H9 (cell line): ENCODE measurements around the gene HHATL. TPM values are rescaled to one million over a fixed set of nuclear protein-coding genes. Genes with fewer than 3 reads are reported as not detected.

Source experiments
- DNase-seq: peaks from one replicate; pipeline ENCODE4 v3.0.0-alpha.2; 2017
- H2AFZ ChIP-seq: one replicate; pipeline ENCODE4 v1.6.1; 2013; ENCODE audit warnings: mild to moderate bottlenecking, low read length, control low read depth, moderate library complexity
- H2AK5ac ChIP-seq: 2 replicates; pipeline ENCODE4 v1.6.1; 2013; ENCODE audit warnings: low read length, control low read depth, mixed read lengths; ENCODE audit not compliant: insufficient read length
- H2BK120ac ChIP-seq: one replicate; pipeline ENCODE4 v1.6.1; 2013; ENCODE audit warnings: low read depth, mild to moderate bottlenecking, low read length, control low read depth, inconsistent platforms; ENCODE audit not compliant: poor library complexity, severe bottlenecking
- H2BK12ac ChIP-seq: 2 replicates; pipeline ENCODE4 v1.6.1; 2013; ENCODE audit warnings: low read length, control low read depth, mixed read lengths, low read depth; ENCODE audit not compliant: insufficient read length
- H2BK15ac ChIP-seq: 2 replicates; pipeline ENCODE4 v1.6.1; 2013; ENCODE audit warnings: low read depth, low read length, control low read depth
- H2BK20ac ChIP-seq: one replicate; pipeline ENCODE4 v1.6.1; 2013; ENCODE audit warnings: low read depth, mild to moderate bottlenecking, low read length, control low read depth, inconsistent platforms; ENCODE audit not compliant: poor library complexity, severe bottlenecking
- H2BK5ac ChIP-seq: 2 replicates; pipeline ENCODE4 v1.6.1; 2013; ENCODE audit warnings: low read length, control low read depth, mixed read lengths; ENCODE audit not compliant: insufficient read length
- H3K14ac ChIP-seq: 2 replicates; pipeline ENCODE4 v1.6.1; 2013; ENCODE audit warnings: low read length, control low read depth; ENCODE audit not compliant: insufficient read depth
- H3K18ac ChIP-seq: 2 replicates; pipeline ENCODE4 v1.6.1; 2013; ENCODE audit warnings: low read depth, mild to moderate bottlenecking, mixed read lengths, low read length, control low read depth; ENCODE audit not compliant: insufficient read length
- H3K23ac ChIP-seq: 2 replicates; pipeline ENCODE4 v1.6.1; 2013; ENCODE audit warnings: low read length, control low read depth, mixed read lengths, low read depth; ENCODE audit not compliant: insufficient read length
- H3K23me2 ChIP-seq: 2 replicates; pipeline ENCODE4 v1.6.1; 2013; ENCODE audit warnings: low read depth, mild to moderate bottlenecking, mixed read lengths, low read length, control low read depth; ENCODE audit not compliant: insufficient read length, poor library complexity, severe bottlenecking
- H3K27ac ChIP-seq: 2 replicates; pipeline ENCODE4 v1.5.1; 2013; ENCODE audit warnings: low read length, control low read depth, mixed read lengths, low read depth; ENCODE audit not compliant: insufficient read length
- H3K27me3 ChIP-seq: 2 replicates; pipeline ENCODE4 v1.6.1; 2013; ENCODE audit warnings: low read length, control low read depth, inconsistent platforms; ENCODE audit not compliant: insufficient read depth
- H3K4ac ChIP-seq: 2 replicates; pipeline ENCODE4 v1.6.1; 2013; ENCODE audit warnings: low read depth, mild to moderate bottlenecking, control low read depth, inconsistent platforms, low read length, moderate library complexity
- H3K4me1 ChIP-seq: 2 replicates; pipeline ENCODE4 v1.6.1; 2013; ENCODE audit warnings: low read length, control low read depth, inconsistent platforms; ENCODE audit not compliant: insufficient read depth
- H3K4me2 ChIP-seq: 2 replicates; pipeline ENCODE4 v1.6.1; 2013; ENCODE audit warnings: low read length, control low read depth, mixed read lengths; ENCODE audit not compliant: insufficient read length, insufficient read depth
- H3K56ac ChIP-seq: 2 replicates; pipeline ENCODE4 v1.6.1; 2013; ENCODE audit warnings: low read depth, mild to moderate bottlenecking, mixed read lengths, low read length, control low read depth; ENCODE audit not compliant: insufficient read length
- H3K79me1 ChIP-seq: 2 replicates; pipeline ENCODE4 v1.6.1; 2013; ENCODE audit warnings: low read depth, mild to moderate bottlenecking, moderate library complexity, low read length, control low read depth, inconsistent platforms; ENCODE audit not compliant: insufficient read depth, poor library complexity, severe bottlenecking
- H3K79me2 ChIP-seq: 2 replicates; pipeline ENCODE4 v1.6.1; 2013; ENCODE audit warnings: low read length, control low read depth, inconsistent platforms; ENCODE audit not compliant: insufficient read depth
- H3K9ac ChIP-seq: 2 replicates; pipeline ENCODE4 v1.6.1; 2013; ENCODE audit warnings: low read length, control low read depth, mixed read lengths; ENCODE audit not compliant: insufficient read length; ENCODE audit errors: extremely low read depth
- H3K9me3 ChIP-seq: one replicate; pipeline ENCODE4 v1.6.1; 2013; ENCODE audit warnings: low read depth, low read length, inconsistent platforms; ENCODE audit not compliant: control insufficient read depth
- H3T11ph ChIP-seq: one replicate; pipeline ENCODE4 v1.6.1; 2013; ENCODE audit warnings: mild to moderate bottlenecking, low read length, control low read depth, inconsistent platforms
- H4K20me1 ChIP-seq: one replicate; pipeline ENCODE4 v1.6.1; 2013; ENCODE audit not compliant: control insufficient read depth, insufficient read length, insufficient read depth
- H4K5ac ChIP-seq: 2 replicates; pipeline ENCODE4 v1.6.1; 2013; ENCODE audit warnings: low read depth, mild to moderate bottlenecking, mixed read lengths, low read length, control low read depth; ENCODE audit not compliant: insufficient read length
- H4K8ac ChIP-seq: replicated peaks from 2 replicates; pipeline ENCODE4 v1.6.1; 2013; ENCODE audit warnings: low read length, control low read depth, mixed read lengths, low read depth; ENCODE audit not compliant: insufficient read length
- H4K91ac ChIP-seq: 2 replicates; pipeline ENCODE4 v1.6.1; 2013; ENCODE audit warnings: low read depth, mild to moderate bottlenecking, moderate library complexity, mixed read lengths, low read length, control low read depth; ENCODE audit not compliant: insufficient read length
- H3K27ac Mint-ChIP-seq, 3 experiments: 2 replicates in 2 of 3; 3 replicates in 1 of 3; pipeline ENCODE4 v1.8.0; 2020 to 2021; ENCODE audit warnings: mixed read lengths in 3 of 3, mild to moderate bottlenecking in 1 of 3, moderate library complexity in 1 of 3
- H3K27me3 Mint-ChIP-seq: 2 replicates; pipeline ENCODE4 v1.8.0; 2021; ENCODE audit warnings: low read depth, mild to moderate bottlenecking, moderate library complexity, mixed read lengths
- H3K36me3 Mint-ChIP-seq, 3 experiments: 2 replicates in 2 of 3; 3 replicates in 1 of 3; pipeline ENCODE4 v1.8.0; 2020 to 2021; ENCODE audit warnings: low read depth in 3 of 3, mixed read lengths in 3 of 3; ENCODE audit not compliant: insufficient read depth in 1 of 3
- H3K4me1 Mint-ChIP-seq, 2 experiments: 2 replicates each; pipeline ENCODE4 v1.8.0; 2020; ENCODE audit warnings: mixed read lengths in 2 of 2
- H3K4me3 Mint-ChIP-seq, 2 experiments: 2 replicates in 1 of 2; 3 replicates in 1 of 2; pipeline ENCODE4 v1.8.0; 2020 to 2021; ENCODE audit warnings: mild to moderate bottlenecking in 2 of 2, mixed read lengths in 2 of 2, moderate library complexity in 1 of 2
- H3K9me3 Mint-ChIP-seq, 2 experiments: 2 replicates in 1 of 2; 3 replicates in 1 of 2; pipeline ENCODE4 v1.8.0; 2020; ENCODE audit warnings: mild to moderate bottlenecking in 2 of 2, mixed read lengths in 2 of 2, moderate library complexity in 1 of 2
- WGBS: extraction: QIAGEN DNeasy Blood & Tissue Kit; methylation state at CpG from one replicate; pipeline ENCODE4 v1.1.7; 2013; ENCODE audit warnings: missing lambda C conversion rate, low lambda C conversion rate, mixed read lengths; ENCODE audit not compliant: insufficient read length; ENCODE audit errors: extremely low coverage; 5-methylcytosine and 5-hydroxymethylcytosine counted together
- total RNA-seq: library from RNA; stranded (reverse); gene quantifications from 2 replicates; pipeline ENCODE4 v1.2.1, GENCODE V29; 2021
- TF ChIP-seq, protein P1 (sequence below): fragments of 200-600 bp; sonication (generic); conservative IDR thresholded peaks from 3 replicates; pipeline ENCODE4 v1.8.0; 2021; ENCODE audit warnings: antibody characterized with exemption, mild to moderate bottlenecking

HHATL gene
- total RNA-seq, 1 experiment from 2014 or later: 0.46 TPM

GRCh38 chr3:42683875-42684598 lies 18.6 kb downstream of the HHATL start:
- no peaks in the 10 kb centered on the region for H3K9me3 ChIP-seq
- H2BK120ac ChIP-seq: no peak overlapping the region
- no peaks in the 10 kb centered on the region for H3K79me2 ChIP-seq
- H2AK5ac ChIP-seq: no peak overlapping the region
- H3K14ac ChIP-seq: no peak overlapping the region
- H3K79me1 ChIP-seq: no peaks in the 10 kb centered on the region
- H2BK12ac ChIP-seq: no peak overlapping the region
- no peak overlapping the region for H3K4ac ChIP-seq
- Mint-ChIP-seq H3K27me3 (peaks cover 3% of the 10 kb centered on the region), H3K36me3 (no peaks in the 10 kb centered on the region), H3K4me1 (peaks cover 9 to 12% of the 10 kb centered on the region in 2 experiments), H3K9me3 (peaks cover 0 to 1% of the 10 kb centered on the region in 2 experiments; a peak in 1 of 5 replicates), H3K4me3 (no peak overlapping the region), H3K27ac (no peak overlapping the region)
- no peak overlapping the region for H2AFZ ChIP-seq
- no peak overlapping the region for H3T11ph ChIP-seq
- H3K27me3 ChIP-seq: no peaks in the 10 kb centered on the region
- WGBS: no CpG with 5 or more reads among the region's 10 CpGs
- H3K9ac ChIP-seq: no peak overlapping the region
- H2BK20ac ChIP-seq: no peak overlapping the region
- H4K91ac ChIP-seq: no peak overlapping the region
- H4K5ac ChIP-seq: no peak overlapping the region
- H3K4me2 ChIP-seq: no peak overlapping the region
- no peaks in the 10 kb centered on the region; the same call in 1 of the 2 replicates for H3K4me1 ChIP-seq
- no peaks in the 10 kb centered on the region for H3K23me2 ChIP-seq
- H3K56ac ChIP-seq: no peak overlapping the region
- H4K20me1 ChIP-seq: no peaks in the 10 kb centered on the region
- no peak overlapping the region for H3K18ac ChIP-seq
- H3K23ac ChIP-seq: no peak overlapping the region
- DNase-seq: no peak
- H3K27ac ChIP-seq: no peak overlapping the region
- H2BK5ac ChIP-seq: no peak overlapping the region
- no peak overlapping the region for H2BK15ac ChIP-seq
- no peak overlapping the region for H4K8ac ChIP-seq
- TF ChIP-seq, protein P1, sequence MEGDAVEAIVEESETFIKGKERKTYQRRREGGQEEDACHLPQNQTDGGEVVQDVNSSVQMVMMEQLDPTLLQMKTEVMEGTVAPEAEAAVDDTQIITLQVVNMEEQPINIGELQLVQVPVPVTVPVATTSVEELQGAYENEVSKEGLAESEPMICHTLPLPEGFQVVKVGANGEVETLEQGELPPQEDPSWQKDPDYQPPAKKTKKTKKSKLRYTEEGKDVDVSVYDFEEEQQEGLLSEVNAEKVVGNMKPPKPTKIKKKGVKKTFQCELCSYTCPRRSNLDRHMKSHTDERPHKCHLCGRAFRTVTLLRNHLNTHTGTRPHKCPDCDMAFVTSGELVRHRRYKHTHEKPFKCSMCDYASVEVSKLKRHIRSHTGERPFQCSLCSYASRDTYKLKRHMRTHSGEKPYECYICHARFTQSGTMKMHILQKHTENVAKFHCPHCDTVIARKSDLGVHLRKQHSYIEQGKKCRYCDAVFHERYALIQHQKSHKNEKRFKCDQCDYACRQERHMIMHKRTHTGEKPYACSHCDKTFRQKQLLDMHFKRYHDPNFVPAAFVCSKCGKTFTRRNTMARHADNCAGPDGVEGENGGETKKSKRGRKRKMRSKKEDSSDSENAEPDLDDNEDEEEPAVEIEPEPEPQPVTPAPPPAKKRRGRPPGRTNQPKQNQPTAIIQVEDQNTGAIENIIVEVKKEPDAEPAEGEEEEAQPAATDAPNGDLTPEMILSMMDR: no peak
